GM19240 (cell line): ENCODE results near the gene ARHGAP25.
"Not testable (repeated sequence)": the region's sequence is repeated elsewhere in the genome, so short reads cannot be mapped to it uniquely, and the experiment has no call there.

ENCODE experiments used
- DNase-seq: peaks from one replicate; pipeline ENCODE4 v3.0.0; 2011; ENCODE audit warnings: low spot score; ENCODE audit not compliant: insufficient read length

Gene ARHGAP25

GRCh38 chr2:68796295-68796905 is 61.8 kb downstream of the ARHGAP25 start:
- no peak for DNase-seq

GRCh38 chr2:68798569-68798968 is 64.0 kb downstream of the ARHGAP25 start:
- DNase-seq = no peak

- no peak for DNase-seq
Measured at GRCh38 chr2:68799140-68800026, 64.8 kb downstream of the ARHGAP25 start.

GRCh38 chr2:68800027-68800401 is 65.4 kb downstream of the ARHGAP25 start:
- no peak for DNase-seq

GRCh38 chr2:68800517-68800916 is 65.9 kb downstream of the ARHGAP25 start:
- DNase-seq = no peak

GRCh38 chr2:68802161-68802560 is 67.5 kb downstream of the ARHGAP25 start:
- not testable (repeated sequence) for DNase-seq

GRCh38 chr2:68805025-68805424 is 70.4 kb downstream of the ARHGAP25 start:
- no peak for DNase-seq

GRCh38 chr2:68806511-68807109 is 72.0 kb downstream of the ARHGAP25 start:
- no peak for DNase-seq

- DNase-seq = no peak
Measured at GRCh38 chr2:68807821-68808266, 73.2 kb downstream of the ARHGAP25 start.

GRCh38 chr2:68809324-68810240 is 75.0 kb downstream of the ARHGAP25 start:
- no peak for DNase-seq

- no peak for DNase-seq
Measured at GRCh38 chr2:68811364-68811763, 76.8 kb downstream of the ARHGAP25 start.

- no peak for DNase-seq
Measured at GRCh38 chr2:68812251-68812650, 77.6 kb downstream of the ARHGAP25 start.

GRCh38 chr2:68813596-68813995 is 79.0 kb downstream of the ARHGAP25 start:
- no peak for DNase-seq

GRCh38 chr2:68817306-68817705 is 82.7 kb downstream of the ARHGAP25 start:
- DNase-seq = no peak

GRCh38 chr2:68819556-68819955 is 84.9 kb downstream of the ARHGAP25 start:
- DNase-seq = no peak

- no peak for DNase-seq
Measured at GRCh38 chr2:68822207-68822872, 87.7 kb downstream of the ARHGAP25 start.

GRCh38 chr2:68824831-68825230 is 90.2 kb downstream of the ARHGAP25 start:
- DNase-seq = no peak

GRCh38 chr2:68825866-68826265 is 91.3 kb downstream of the ARHGAP25 start:
- no peak for DNase-seq

- no peak for DNase-seq
Measured at GRCh38 chr2:68827666-68828065, 93.1 kb downstream of the ARHGAP25 start.

- no peak for DNase-seq
Measured at GRCh38 chr2:68828887-68829708, 94.5 kb downstream of the ARHGAP25 start.
